Skin epidermis (tissue), 12 donors: Measurements from ENCODE around the gene ENTHD1.
A peak's percentile ranks its signal among the peaks of the same experiment; 100 is the strongest.

Source experiments
- H3K27ac ChIP-seq, 21 experiments: fragments of 200-600 bp; sonication (generic) in 11 of 21; one replicate each; pipeline ENCODE4 v1.5.0; 2020; ENCODE audit warnings: mild to moderate bottlenecking in 3 of 21, inconsistent platforms in 2 of 21, moderate library complexity in 2 of 21
- H3K4me3 ChIP-seq, 7 experiments: fragments of 200-600 bp; sonication (generic) in 2 of 7; one replicate each; pipeline ENCODE4 v1.5.0; 2020; ENCODE audit warnings: inconsistent platforms in 2 of 7, mild to moderate bottlenecking in 2 of 7, moderate library complexity in 1 of 7

The ENTHD1 gene

GRCh38 chr22:39723899-39724351 lies 169.6 kb downstream of the ENTHD1 start:
- no peak overlapping the region for H3K4me3 ChIP-seq
- H3K27ac ChIP-seq, result peak overlapping the region in 3 of 21 experiments; percentile 23 to 48 (median 45)

GRCh38 chr22:39723463-39723862 lies 170.1 kb downstream of the ENTHD1 start:
- H3K27ac ChIP-seq, result peak overlapping the region in 2 of 21 experiments; percentile 23 to 40
- no peak overlapping the region for H3K4me3 ChIP-seq

DNA sequence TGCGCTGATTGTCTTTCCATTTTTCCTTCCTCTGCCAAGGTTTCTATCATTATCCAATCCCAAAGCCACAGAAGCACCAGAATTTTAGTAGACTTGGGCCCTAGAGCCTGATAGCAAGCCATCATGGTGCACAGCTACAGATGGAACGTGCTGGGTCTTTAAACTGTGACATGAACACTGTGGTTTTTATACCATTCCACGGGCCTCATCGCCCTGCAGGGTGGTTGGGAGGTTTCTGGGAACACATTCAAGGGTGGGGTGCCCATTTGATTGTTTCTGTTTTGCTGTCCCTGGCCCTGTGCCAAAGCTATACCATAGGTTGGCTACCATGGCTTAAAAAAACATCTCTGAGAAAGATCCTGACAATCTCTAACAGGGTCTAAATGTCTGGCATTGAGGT lies 171.1 kb downstream of the ENTHD1 start:
- Histone ChIP-seq H3K4me3 (no peak overlapping the region), H3K27ac (no peak overlapping the region)

DNA sequence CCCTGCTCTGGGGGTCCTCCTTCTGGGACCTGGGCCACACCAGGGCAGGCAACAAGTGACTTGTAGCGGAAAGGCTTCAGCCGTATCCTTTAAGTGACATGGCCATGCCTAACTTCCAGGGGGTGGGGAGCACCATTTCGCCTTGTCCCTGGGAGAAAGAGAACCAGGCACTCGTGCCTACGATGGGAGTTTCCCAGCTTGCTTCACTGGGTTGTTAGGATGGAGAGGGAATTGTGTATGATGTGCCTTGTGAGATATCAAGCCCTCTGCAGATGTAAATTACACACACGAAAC lies 171.6 kb downstream of the ENTHD1 start:
- Histone ChIP-seq H3K27ac (no peak overlapping the region), H3K4me3 (no peak overlapping the region)

GRCh38 chr22:39721206-39722031 lies 172.1 kb downstream of the ENTHD1 start:
- H3K27ac ChIP-seq, result no peak overlapping the region
- H3K4me3 ChIP-seq, result no peak overlapping the region

GRCh38 chr22:39719559-39720450 lies 173.8 kb downstream of the ENTHD1 start:
- Histone ChIP-seq H3K4me3 (no peak overlapping the region), H3K27ac (no peak overlapping the region)

DNA sequence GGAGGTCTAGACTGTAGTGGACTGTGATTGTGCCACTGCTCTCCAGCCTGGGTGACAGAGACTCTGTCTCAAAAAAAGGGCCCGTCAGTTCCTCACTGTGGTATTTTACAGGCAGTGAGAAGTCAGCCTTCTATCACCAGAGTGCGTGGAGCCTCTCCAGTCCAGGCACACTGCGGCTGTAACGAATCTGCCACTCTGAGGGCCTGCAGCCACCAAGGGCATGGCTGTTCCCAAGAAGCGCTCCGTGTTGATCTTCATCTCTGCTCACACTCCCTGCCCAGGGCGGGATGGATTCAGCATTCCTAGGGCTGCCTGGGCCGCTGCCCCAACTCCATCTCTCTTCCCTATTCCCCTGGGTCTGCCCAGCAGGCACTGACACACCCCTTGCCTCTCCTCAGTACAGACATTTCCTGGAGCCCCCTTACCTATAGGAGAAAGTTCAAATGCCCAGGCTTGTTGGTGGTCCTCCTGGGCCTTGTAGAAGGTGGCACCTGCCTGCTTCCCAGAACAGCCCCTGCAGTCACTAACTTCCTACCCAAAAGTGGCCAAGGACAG lies 174.6 kb downstream of the ENTHD1 start:
- Histone ChIP-seq H3K4me3 (no peak overlapping the region), H3K27ac (peak overlapping the region in 1 of 21 experiments; percentile 7)

GRCh38 chr22:39718206-39718605 lies 175.4 kb downstream of the ENTHD1 start:
- Histone ChIP-seq H3K4me3 (no peak overlapping the region), H3K27ac (peak overlapping the region in 2 of 21 experiments; percentile 7 to 11)

GRCh38 chr22:39717099-39717498 lies 176.5 kb downstream of the ENTHD1 start:
- no peak overlapping the region for H3K27ac ChIP-seq
- no peak overlapping the region for H3K4me3 ChIP-seq

DNA sequence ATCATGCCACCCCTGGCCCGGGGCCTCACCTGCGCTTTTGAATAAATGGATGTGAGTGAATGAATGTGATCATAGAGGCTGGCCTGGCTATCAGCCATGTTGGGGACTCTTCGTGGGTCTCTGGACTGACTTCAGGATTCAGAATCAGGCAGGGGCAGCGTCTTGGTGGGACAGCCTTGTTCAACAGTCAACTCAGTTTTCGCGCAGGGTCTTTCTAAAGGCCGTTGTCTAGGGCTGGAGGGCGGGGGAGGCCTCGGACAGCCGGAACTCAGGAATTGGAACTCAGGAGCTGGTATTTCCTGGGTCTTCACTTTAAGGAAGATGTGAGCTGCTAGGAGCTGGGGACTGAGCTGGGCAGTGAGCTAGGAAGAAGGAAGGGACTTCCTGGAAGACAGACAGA lies 177.0 kb downstream of the ENTHD1 start:
- H3K27ac ChIP-seq, result no peak overlapping the region
- no peak overlapping the region for H3K4me3 ChIP-seq

DNA sequence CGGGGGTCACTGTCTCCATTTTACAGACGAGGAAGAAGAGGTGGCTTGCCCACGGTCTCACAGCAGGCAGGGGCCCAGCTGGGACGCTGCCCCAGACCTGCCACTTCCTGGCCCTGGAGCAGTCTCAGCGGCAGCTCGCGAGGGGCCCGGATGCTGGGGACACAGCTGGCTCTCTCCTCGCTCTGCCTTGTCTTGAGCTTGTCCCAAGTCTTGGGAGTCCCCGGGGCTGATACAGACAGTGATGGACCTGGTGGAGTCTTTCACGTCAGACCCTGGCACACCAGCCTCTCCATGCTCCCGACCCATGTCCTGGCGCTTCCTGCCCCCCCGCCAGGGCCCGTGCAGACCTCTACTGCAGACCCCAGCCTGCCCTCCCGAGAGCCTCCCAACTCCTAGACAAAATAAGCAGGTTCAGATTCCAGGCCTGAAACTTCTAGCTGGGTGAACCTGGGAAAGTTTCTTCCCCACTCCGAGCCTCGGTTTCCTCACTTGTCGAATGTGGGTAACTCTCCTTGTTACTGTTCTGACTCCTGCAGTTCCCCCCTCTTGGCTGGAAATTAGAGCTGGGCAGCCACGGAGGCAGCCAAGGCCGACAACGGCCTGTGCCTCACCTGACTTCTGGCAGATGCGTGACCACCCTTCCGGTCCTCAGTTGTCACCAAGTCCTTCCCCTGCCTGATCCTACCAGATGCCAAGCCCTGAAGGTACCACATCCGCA lies 177.6 kb downstream of the ENTHD1 start:
- H3K27ac ChIP-seq, result no peak overlapping the region
- H3K4me3 ChIP-seq, result no peak overlapping the region

DNA sequence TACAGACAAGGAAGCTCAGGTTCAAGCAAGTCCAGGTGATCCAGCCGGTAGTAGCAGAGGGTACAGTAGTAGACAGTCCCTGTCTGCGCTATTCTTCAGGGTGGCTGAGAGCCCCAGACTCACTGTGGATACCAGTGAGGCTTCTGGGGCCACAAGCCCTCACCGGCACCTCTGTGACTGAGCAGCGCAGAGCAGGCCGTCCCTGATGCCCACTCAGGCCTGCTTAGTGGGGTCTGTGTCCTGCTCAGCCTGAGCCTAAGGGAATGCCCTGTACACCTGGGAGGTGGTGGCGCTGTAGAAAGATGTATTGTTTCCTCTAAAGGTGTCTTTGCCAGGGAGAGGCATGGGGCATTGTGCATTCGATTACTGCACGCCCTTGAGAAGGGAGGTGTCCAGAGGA lies 179.2 kb downstream of the ENTHD1 start:
- Histone ChIP-seq H3K27ac (no peak overlapping the region), H3K4me3 (no peak overlapping the region)

DNA sequence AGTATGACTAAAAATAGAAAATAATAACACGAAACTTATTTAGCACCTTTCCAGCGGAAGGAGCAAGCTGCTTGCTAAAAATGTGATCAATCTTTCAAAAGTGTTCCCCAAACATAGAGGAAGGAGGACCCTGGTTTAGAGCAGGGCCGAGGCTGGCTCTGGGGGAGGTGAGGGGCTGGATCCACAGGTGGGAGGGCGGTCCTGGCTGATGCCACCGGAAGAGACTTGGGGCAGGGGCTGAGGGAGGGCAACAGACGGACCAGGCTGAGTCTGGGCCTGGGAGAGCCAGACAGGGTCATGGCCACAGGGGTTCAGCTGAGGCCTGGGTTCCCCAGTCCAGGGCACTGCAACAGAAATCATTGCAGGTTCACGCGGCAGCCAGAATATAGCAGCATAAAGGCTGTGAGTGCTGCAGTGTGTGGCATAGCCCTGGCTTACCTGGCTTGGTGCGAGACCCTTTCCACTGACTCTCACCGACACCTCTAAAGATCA lies 179.7 kb downstream of the ENTHD1 start:
- Histone ChIP-seq H3K4me3 (no peak overlapping the region), H3K27ac (no peak overlapping the region)

DNA sequence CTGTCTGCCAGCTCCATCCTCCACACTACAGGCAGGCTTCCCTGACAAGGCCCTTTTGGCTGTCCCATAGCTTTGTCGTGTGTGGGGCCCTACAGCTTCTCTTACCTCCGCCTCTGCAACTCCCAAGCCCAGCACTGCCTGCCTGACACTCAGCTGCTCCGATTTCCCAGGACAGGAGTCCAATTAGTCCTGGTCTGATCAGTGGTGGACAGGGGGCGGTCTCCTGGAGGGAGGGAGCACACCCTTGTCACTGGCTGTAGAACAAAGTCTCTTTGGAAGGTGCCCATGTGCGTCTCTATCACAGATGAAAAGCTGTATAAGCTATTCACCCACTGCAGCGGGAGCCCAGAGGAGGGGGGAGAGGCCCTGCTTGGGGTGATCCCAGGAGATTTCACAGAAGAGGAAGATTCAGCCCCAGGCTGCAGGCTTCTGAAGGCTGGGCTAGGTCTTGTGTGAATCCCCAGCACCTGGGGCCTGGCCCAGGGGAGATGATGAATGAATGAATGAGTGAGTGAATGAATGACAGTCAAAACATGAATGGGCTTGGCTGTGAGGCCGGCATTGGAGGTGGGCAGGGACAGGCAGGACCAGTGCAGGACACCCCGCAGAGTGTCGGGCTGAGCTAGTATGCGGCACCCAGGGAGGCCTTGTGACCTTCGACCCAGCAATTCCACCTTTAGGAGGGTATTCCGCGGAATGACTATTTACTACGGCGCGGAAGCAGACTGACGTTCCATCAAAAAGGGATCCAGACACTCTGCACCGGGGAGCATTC lies 180.6 kb downstream of the ENTHD1 start:
- H3K27ac ChIP-seq, result no peak overlapping the region
- no peak overlapping the region for H3K4me3 ChIP-seq

DNA sequence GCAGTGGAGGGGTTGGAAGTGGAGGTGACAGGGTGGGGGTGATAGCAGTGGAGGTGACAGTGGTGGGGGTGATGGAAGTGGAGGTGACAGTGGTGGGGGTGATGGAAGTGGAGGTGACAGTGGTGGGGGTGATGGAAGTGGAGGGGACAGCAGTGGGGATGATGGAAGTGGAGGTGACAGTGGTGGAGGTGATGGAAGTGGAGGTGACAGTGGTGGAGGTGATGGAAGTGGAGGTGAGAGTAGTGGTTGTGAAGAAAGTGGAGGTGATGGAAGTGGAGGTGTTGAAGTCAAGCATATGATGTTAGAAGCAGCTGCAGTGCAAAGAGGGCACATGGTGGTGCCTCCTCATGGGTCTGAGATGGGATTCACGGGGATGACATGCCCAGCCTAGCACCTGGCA lies 181.5 kb downstream of the ENTHD1 start:
- Histone ChIP-seq H3K27ac (no peak overlapping the region), H3K4me3 (no peak overlapping the region)

- Histone ChIP-seq H3K4me3 (no peak overlapping the region), H3K27ac (no peak overlapping the region)
Measured at GRCh38 chr22:39710380-39711150, 183.0 kb downstream of the ENTHD1 start.

DNA sequence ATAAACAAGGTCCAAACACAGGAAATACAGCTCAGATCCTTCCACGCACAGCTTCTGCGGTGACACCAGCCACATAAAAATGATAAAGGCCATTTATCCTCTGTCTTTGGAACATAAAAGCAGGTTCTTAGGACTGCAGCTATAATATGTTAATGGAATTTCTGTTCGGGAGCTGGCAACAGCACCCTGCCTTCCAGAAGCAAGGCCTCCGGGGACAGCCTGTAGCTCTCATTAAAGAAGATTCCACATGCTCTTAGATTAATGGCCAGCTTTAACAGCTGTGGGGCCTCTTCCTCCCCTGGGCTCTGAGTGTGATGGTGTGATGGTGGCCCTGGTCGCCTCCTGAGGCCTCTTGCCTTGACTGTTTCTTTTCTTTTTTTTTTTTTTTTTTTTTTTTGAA lies 185.7 kb downstream of the ENTHD1 start:
- no peak overlapping the region for H3K27ac ChIP-seq

GRCh38 chr22:39707351-39707750 lies 186.2 kb downstream of the ENTHD1 start:
- Histone ChIP-seq H3K4me3 (no peak overlapping the region), H3K27ac (no peak overlapping the region)

More for the DNA sequence above, 185.7 kb downstream of the ENTHD1 start:
- no peak overlapping the region for H3K4me3 ChIP-seq
